DMS153 treated with DMSO at 0.1 percent for 48 hours (cell line): ENCODE results near the gene FUOM.

Experiments
- DNase-seq: peaks from one replicate; lab custom pipeline; 2025; ENCODE audit not compliant: unreplicated experiment; lab: John Stamatoyannopoulos, UW

FUOM gene

DNA sequence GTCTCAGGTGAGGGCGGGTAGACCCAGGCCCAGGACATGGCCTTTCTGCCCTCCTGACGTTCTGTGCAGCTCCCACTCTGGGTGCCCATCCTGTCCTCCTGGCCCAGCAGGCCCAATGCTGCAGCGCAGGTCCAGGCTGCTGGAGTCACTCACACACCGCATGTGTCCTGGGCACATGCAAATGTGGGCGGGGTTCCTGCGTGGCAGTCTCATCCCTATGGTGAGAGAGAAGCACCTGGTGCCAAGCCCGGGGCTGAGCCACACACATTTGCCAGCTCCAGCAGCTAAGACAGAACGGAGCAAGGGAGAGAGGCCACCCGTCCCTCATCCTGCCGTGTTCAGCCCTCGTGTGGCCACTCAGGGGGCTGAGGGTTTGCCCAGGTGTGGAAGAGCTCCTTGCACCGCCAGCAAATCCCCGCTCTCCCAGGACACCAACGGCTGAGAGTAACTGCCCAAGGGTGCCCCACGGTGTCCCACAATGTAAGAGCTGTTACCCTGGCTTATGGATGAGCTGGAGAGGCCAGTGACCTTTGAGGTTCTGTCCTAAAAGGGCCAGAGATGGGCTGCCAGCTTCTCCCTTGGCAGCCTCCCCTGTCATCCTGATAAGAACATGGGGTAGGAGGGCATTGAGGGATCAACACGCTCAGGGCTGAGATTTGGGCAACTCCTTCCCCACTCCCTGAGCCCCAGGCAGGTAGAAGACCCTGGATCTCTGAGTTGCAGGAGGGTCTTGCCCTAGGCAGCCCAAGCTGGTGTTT, 4.4 kb downstream of the FUOM start:
- DNase-seq, result no peak

DNA sequence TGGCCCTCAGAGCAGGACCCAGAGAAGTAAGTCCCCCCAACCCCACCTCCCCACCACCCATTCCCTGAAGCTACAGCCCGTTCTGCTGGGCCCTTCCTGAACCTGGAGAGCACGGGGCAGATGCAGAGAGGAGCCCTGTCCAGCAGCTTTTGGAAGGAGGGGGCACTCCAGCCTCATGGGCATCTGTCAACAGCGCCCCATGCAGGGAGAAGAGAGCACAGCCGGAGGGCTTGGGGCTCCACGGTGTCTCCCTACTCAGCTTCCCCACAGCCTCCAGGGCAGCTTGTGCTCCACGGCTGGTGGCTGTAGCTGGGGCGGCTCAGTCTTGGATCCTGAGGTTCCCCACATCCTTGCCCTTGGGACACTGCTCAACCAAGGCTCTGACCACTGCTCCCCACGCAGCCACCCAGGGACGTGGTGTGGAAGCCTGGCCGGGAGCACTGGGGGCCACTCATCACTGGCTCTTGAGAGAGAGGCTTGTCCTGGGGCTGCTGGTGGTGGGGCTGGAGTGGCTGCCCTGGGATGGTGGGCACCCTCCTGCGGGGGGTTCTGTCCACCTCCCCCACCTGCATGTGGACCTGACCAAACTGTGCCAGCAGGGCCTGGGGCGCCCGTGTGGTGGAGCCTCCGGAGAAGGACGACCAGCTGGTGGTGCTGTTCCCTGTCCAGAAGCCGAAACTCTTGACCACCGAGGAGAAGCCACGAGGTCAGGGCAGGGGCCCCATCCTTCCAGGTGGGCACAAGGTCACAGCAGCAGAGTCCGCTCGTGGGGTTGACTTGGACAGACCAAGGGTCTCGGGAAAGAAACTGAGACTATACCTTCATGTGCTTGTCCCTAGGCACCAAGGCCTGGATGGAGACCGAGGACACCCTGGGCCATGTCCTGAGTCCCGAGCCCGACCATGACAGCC, 6.2 kb downstream of the FUOM start:
- DNase-seq, result no peak

DNA sequence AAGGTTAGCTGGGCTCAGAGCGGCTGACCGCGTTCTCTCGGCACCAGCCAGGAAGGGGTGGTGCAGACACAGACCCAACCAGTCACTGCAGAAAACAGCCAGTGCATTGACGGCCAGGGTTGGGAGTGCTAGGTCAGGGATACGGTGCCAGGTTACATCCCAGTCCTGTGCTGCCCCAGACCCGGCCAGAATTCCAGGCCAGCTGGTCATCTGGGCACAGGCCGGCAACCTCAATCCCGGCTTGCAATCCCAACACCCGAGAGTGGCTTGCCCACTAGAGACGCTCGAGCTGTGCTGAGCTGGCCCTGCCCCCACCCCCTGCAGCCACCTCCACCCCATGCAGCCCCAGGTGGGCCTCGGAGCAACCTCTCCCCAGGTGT, 6.9 kb downstream of the FUOM start:
- no peak for DNase-seq

DNA sequence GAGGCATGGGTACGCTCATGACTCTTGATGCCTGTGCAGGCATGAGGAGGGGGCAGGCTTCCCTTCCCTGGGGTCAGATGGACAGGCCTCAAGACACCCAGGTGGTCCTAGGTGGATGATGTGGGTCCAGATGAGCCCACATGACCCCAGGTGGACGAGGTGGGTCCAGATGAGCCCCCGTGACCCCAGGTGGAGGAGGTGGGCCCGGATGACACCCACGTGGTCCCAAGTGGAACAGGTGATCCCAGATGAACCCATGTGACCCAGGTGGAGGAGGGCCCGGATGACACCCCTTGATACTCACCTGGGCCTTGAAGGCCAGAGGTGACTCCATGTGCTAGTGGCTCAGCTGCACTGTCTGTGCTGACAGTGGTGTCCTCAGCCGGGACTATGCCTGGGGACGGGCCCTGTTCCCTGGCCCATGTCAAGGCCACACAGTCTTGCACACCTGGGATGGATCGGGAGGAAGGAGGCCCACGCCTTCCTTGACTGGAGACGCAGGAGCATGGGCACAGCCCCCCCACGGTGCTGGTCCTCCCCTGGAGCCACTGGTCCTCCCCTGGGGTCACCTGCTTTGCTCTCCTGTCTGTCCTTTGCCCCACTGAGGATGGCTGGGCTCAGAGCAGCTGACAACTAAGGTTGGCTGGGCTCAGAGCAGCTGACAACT, 7.4 kb downstream of the FUOM start:
- no peak for DNase-seq

DNA sequence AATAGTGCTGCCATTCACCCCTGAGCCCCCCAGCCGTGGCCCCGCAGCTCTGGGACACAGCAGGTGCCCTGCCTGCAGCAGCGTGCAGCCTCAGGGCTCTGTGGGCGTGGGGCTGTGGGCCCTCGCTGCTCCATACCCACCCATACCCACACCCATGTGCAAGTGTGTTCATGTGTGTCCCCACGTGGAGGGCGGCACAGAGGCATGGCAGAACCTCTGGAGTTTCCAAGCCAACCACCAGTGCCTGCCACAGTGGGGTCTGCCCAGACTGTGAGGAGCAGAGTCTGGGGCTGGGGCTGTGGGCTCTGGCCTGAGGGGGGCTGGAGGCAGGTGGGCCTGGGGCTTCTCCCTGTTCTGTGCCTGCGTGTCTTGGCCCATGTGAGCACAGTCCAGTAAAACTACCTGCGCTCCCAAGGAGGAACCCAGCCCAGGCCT, 8.2 kb downstream of the FUOM start:
- DNase-seq, result no peak

DNA sequence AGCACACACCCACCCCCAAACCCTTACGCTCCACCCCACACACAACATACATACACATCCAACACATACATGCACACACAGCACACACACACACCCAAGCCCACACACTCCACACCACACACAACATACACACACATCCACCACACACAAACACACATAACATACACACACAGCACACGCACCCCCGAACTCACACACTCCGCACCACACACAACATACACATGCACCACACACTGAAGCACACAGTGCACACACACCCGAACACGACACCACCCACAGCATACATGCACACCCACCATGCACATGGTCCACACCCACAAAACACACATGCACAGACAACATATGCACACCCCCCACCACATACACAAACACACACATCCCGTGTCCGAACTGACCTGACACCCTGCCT, 8.7 kb downstream of the FUOM start:
- DNase-seq, result no peak

DNA sequence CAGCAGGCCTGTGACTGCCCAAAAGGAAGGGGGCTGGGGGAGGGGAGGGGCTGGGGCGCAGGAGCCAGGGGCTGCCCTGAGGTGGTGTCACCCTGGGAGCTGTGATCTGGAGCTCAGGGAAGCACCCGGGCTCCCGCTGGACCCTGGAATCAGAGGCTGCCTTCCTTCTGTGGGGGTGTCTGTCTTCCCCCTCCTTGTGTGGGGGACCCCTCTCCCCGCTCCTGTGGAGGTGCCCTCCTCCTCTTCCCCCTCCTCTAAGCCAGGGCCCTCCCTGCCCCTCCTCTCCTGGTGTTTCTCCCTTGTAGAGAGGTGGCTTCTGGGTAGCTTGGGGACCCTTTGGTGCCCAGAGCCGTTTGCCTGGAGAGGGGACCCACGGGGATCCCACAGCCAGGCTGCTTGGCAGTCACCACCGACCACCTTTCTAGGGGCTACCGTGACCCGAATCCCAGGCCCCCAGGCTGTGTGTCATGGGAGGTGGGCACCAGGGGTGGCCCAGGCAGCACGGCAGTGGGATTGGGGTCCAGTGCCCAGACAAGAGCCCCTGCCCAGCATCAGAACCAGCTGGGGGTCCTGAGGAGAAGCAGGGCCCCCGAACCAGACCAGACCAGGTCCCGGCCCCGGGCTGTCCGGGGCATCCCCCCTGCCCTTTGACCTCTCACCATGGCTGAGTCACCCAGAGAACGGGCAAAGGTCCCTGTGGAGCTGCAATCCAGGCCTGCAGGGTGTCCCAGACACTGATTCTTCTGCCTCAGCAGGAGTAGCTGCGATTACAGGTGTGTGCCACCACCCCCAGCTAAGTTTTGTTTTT, 9.9 kb downstream of the FUOM start:
- no peak for DNase-seq

DNA sequence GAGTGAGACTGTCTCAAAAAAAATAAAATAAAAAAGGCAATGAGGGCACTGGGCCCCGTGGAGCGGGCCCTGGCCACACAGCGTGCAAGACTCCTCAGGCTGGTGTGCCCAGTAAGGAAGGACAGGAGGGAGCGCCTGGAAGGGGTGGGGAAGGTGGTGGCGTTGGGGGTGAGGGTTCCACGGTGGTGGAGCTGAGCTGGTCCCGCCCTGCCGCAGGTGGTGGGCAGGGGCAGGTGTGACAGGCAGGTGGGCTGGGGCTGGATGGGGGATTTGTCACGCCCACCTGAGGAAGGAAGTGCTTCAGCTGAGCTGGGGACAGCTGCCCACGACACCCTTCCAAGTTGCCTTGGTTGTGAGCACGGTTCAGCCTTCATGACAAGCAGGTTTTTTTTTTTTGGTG, 11.4 kb downstream of the FUOM start:
- no peak for DNase-seq

DNA sequence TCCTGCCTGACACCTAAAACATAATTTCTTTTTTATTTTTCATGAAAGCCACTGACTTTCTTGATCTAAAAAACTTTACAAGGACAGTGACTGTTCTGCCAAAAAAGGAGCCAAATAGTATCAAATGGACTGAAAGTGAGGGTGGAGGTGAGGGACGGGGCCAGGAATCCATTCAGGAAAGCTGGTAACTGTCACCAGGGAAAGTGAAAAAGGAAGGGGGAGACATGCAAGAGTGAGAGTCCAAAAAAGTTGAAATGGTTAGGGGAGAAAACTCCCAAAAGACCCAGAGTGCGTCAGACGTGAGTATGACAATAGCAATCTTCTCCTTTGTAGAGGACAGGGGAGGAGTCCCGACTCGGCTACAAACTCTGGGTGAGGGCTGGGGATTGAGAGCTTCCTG, 13.6 kb downstream of the FUOM start:
- DNase-seq, result no peak

DNA sequence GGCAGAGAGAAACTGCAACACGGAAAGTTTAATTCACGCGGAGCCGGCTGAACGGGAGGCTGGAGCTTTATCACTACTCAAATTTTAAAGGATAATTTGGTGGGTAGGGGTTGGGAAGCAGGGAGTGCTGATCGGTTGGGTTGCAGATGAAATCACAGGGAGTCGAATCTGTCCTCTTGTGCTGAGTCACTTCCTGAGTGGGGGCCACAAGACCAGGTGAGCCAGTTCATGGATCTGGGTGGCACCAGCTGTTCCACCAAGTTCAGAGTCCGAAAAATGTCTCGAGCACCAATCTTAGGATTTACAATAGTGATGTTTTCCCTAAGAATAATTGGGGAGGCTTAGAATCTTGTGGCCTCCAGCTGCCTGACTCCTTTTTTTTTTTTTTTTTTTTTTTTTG, 14.3 kb downstream of the FUOM start:
- no peak for DNase-seq

DNA sequence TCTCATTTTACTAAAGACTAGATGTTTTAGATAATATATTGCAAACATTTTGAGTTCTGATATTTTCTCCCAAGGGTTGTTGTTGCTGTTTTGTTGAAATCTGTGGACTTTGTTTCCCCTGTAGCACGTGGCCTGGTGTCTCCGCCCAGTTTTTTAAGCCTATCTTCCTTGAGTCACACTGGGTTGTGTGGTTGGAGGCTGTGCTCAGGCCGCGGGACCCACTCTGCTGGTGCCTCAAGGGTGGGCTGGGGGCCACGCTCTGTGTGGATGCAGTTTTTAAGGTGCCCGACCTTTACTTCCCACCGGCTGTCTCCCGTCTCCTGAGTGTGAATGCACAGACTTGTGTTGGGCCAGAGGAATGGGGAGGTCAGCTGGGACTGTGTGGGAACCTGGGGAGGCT, 14.9 kb downstream of the FUOM start:
- DNase-seq, result no peak

DNA sequence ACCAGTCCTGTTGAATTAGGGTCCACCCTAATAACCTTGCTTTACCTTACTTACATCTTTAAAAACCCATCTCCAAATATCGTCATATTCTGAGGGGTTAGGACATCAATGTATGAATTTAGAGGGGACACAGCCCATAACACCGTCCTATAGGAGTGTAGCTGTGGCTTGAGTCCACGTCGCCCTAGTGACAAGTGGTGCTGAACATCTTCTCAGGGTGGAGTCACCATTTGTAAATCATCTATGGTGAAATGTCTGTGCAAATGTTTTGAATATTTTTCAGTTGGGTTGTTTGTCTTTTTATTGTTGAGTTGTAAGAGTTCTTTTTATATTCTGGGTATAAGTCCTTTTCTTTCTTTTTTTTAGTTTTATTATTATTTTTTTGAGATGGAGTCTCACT, 15.8 kb downstream of the FUOM start:
- no peak for DNase-seq

DNA sequence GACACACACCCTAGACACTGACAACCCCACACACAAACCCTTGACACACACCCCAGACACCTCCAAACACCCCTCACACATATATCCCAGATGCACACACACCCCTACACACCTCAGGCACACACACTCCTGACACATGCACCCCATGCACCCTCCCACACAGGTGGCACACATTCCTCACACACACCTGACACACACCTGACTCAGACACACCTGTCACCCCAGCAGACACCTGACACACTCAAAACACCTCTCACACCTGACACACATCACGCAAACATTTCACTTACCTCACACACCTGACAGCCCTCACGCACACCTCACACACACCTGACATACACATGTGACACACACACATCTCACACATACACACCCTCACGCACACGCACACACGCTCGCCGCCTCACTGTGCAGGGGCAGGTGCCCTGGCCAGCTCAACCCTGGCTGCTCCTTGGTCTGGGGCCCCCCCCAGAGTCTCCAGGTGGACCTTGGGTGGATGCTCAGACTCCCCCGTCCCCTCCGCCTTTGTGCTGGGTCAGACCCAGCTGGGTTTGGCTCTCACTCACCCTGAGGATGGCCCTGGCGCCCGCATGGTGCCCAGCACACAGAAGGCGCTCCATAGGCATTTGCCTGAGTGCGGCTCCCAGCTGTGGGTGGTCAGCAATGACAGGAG, 18.0 kb downstream of the FUOM start:
- DNase-seq, result no peak

DNA sequence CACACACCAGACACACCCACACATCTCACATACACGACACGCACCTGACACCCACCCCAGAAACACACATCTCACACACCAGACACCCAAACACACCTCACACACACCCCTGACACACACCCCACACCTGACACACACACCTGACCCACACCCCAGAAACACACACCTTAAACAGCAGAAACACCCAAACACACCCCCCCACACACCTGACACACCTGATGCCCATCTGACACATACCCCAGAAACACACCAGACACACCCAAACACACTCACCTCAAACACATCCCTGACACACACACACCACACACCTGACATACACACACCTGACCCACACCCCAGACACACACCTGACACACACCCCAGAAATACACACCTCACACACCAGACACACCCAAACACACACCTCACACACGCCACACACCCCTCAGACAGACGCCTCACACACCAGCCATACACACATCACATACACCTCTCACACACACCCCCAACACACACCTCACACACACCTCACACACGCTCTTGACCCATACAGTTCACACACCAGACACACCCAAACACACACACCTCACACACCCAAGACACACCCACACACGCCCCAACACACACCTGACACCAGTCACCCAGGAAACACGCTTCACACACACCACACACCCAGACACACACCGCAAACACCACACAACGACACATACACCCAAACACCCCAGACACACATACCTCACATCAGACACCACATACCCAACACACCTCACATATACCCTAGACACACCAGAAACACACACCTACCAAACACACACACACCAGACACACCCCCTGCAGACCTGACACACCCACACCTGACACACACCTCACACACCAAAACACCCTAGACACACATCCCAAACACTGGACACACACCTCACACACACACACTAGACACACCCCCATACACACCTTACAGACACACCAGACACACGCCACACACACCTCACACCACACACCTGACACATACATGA, 19.4 kb downstream of the FUOM start:
- no peak for DNase-seq

DNA sequence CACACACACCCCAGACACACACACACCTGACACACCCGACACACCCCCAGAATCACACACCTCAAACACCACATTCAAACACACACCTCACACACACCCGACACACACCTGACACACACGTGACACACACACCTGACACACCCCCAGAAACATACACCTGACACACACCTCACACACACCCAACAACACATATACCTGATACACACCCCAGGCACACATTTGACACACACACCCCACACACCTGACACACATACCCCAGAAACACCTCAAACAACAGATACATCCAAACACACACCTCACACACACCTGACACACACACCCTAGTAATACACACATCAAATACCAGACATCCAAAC, 20.5 kb downstream of the FUOM start:
- no peak for DNase-seq

DNA sequence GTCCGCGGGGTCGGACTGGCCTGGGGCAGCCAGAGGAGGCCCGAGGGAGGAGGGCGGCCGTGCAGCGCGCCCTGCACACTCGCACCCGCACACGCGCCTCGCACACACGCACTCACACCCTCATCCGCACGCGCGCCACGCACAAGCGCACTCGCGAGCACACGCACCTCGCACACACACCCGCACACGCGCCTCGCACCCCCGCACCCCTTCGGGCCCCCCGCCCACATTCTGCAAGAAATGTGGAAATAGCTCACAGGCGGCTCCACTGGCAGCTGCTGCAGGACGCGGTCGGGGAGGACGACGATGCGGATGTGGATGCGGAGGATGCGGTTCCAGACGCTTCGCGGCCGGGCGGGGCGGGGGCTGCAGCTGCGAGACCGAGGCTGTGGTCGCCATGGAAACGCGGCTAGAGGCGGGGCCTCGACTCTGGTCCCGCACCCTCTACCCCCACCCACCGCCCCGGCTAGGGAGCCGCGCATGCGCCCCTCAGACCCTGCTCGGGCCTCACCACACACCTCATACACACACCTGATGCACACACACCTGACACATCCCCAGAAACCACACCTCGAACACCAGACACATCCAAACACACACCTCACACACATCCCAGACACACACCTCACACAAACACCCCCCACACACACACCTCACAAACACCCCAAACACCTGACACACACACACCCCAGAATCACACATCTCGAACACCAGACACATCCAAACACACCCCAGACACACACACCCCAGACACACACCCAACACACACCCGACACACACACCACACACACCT, 21.0 kb downstream of the FUOM start, which contains the start of gene CALY:
CALY (minus strand) TSS at position 320 of the 793 bp plus-strand sequence. CDS start 7,907 bp downstream, outside the sequence.
- DNase-seq, result no peak

DNA sequence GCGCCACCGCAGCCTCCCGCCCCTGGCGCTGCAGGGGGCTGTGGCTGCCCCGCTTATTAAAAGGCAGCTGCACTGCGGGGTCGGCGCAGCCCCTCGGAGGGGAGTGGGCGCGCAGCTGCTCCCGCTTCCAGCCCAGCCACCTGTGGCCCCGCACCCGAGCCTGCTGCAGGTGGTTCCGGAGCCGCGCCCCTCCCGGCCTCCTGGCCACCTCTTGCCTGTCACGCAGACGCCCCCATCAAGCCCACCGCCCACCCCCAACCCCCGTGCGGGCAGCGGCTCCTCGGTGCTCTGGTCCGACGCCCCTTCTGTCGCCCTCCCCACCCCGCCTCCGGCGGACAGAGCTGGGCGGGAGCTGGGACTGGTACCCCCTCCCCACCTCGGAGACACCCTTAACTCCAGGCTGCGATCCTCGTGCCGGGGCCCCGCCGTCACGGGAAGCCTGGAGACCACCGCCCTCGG, 21.7 kb downstream of the FUOM start:
- no peak for DNase-seq
